K562 (cell line): ENCODE measurements around the gene FUCA1. TPM values are rescaled to one million over a fixed set of nuclear protein-coding genes. Genes with fewer than 3 reads are reported as not detected.
A peak's percentile ranks its signal among the peaks of the same experiment; 100 is the strongest.

Source experiments
- CBX5 ChIP-seq: IDR thresholded peaks from 2 replicates; pipeline ENCODE4 v1.6.1; 2014; ENCODE audit warnings: low read depth, borderline replicate concordance
- CHAMP1 ChIP-seq: fragments of 450-650 bp; IDR thresholded peaks from 2 replicates; pipeline ENCODE4 v1.6.1; 2016; ENCODE audit warnings: mild to moderate bottlenecking
- ELF1 ChIP-seq: fragments of 200-800 bp; sonication (Bioruptor generic); IDR thresholded peaks from 2 replicates; pipeline ENCODE4 v1.6.1; 2016; ENCODE audit warnings: missing genetic modification characterization, missing compliant biosample characterization
- EP300 ChIP-seq: IDR thresholded peaks from 2 replicates; pipeline ENCODE4 v1.6.1; 2012; ENCODE audit warnings: low read length, improper control_type of control experiment
- GABPA ChIP-seq: fragments of 200-800 bp; sonication (Bioruptor generic); conservative IDR thresholded peaks from 2 replicates; pipeline ENCODE4 v1.6.1; 2016; ENCODE audit warnings: low read depth, missing genetic modification characterization, missing compliant biosample characterization
- GTF2E2 ChIP-seq: fragments of 200-800 bp; sonication (Bioruptor generic); IDR thresholded peaks from 2 replicates; pipeline ENCODE4 v1.6.1; 2016; ENCODE audit warnings: missing genetic modification characterization, missing compliant biosample characterization
- HDAC1 ChIP-seq, 2 experiments: fragments of 450-650 bp; IDR thresholded peaks; 2 replicates each; pipeline ENCODE4 v1.6.1; 2016 to 2017; ENCODE audit warnings: inconsistent platforms in 1 of 2, mild to moderate bottlenecking in 1 of 2, moderate library complexity in 1 of 2
- HSF4 ChIP-seq: fragments of 250-450 bp; sonication (Bioruptor Pico); IDR thresholded peaks from 2 replicates; pipeline ENCODE4 v2.1.2; 2022; ENCODE audit warnings: mild to moderate bottlenecking, moderate library complexity, borderline replicate concordance
- MEIS2 ChIP-seq: fragments of 450-650 bp; IDR thresholded peaks from 2 replicates; pipeline ENCODE4 v1.6.1; 2014; ENCODE audit warnings: mild to moderate bottlenecking; ENCODE audit not compliant: partially characterized antibody
- NFE2L1 ChIP-seq: fragments of 450-650 bp; IDR thresholded peaks from 2 replicates; pipeline ENCODE4 v1.6.1; 2016; ENCODE audit warnings: missing genetic modification characterization, low read depth, mild to moderate bottlenecking, missing compliant biosample characterization, moderate library complexity, borderline replicate concordance
- NR3C1 ChIP-seq: sonication (generic); formaldehyde crosslinking; IDR thresholded peaks from 2 replicates; pipeline ENCODE4 v1.8.1; 2022; ENCODE audit warnings: missing genetic modification reagents
- POLR2AphosphoS5 ChIP-seq: IDR thresholded peaks from 2 replicates; pipeline ENCODE4 v1.6.1; 2011; ENCODE audit warnings: mild to moderate bottlenecking, low read depth, low read length, moderate library complexity; ENCODE audit not compliant: control insufficient read depth, insufficient read depth
- PURB ChIP-seq: sonication (generic); formaldehyde crosslinking; IDR thresholded peaks from 2 replicates; pipeline ENCODE4 v1.9.0; 2021; ENCODE audit warnings: low read depth, mild to moderate bottlenecking, missing genetic modification reagents
- SLC30A9 ChIP-seq: fragments of 250-450 bp; sonication (Bioruptor Pico); IDR thresholded peaks from 2 replicates; pipeline ENCODE4 v1.8.0; 2022; ENCODE audit warnings: mild to moderate bottlenecking, moderate library complexity
- ZFP30 ChIP-seq: fragments of 250-450 bp; sonication (Bioruptor Pico); IDR thresholded peaks from 2 replicates; pipeline ENCODE4 v1.8.0; 2022; ENCODE audit warnings: moderate library complexity, mild to moderate bottlenecking, inconsistent platforms, borderline replicate concordance
- ZNF561 ChIP-seq: fragments of 450-650 bp; formaldehyde crosslinking; conservative IDR thresholded peaks from 2 replicates; pipeline ENCODE4 v1.4.0; 2020; ENCODE audit warnings: mild to moderate bottlenecking, moderate library complexity
- ZNF778 ChIP-seq: fragments of 450-650 bp; formaldehyde crosslinking; IDR thresholded peaks from 2 replicates; pipeline ENCODE4 v1.4.0; 2020; ENCODE audit warnings: mild to moderate bottlenecking, moderate library complexity
- ZNF785 ChIP-seq: fragments of 250-450 bp; sonication (Bioruptor Pico); IDR thresholded peaks from 2 replicates; pipeline ENCODE4 v1.4.0; 2020; ENCODE audit warnings: mild to moderate bottlenecking
- polyA plus RNA-seq, 8 experiments: library from polyadenylated mRNA; depleted of rRNA in 4 of 8; stranded (reverse) in 5 of 8; unstranded in 3 of 8; fragments of >200 nt; fragmentation: Nextera tagmentation in 2 of 8; fragmentation: Illumina TruSeq in 1 of 8; extraction: Ambion mirVana in 2 of 8; extraction: Trizol in 1 of 8; gene quantifications; 2 replicates each; pipeline versions ENCODE4 v1.2.1 to v1.2.3, GENCODE V29; 2011 to 2014; ENCODE audit warnings: inconsistent platforms in 1 of 8, missing spikeins in 1 of 8
- total RNA-seq, 7 experiments: library from RNA; depleted of rRNA in 6 of 7; stranded (reverse); fragments of >200 nt in 6 of 7; fragmentation: Illumina TruSeq in 2 of 7; extraction: Trizol in 2 of 7; gene quantifications; 2 replicates each; pipeline versions ENCODE4 v1.2.1 to v1.2.3, GENCODE V29; 2011 to 2021; ENCODE audit warnings: low replicate concordance in 1 of 7
- TF ChIP-seq, protein P1 (sequence below): fragments of 450-650 bp; IDR thresholded peaks from 2 replicates; pipeline ENCODE4 v1.6.1; 2017; ENCODE audit warnings: antibody characterized with exemption
- TF ChIP-seq, protein P2 (sequence below): sonication (generic); formaldehyde crosslinking; IDR thresholded peaks from 2 replicates; pipeline ENCODE4 v1.8.1; 2023; ENCODE audit warnings: missing genetic modification reagents, mild to moderate bottlenecking, borderline replicate concordance

FUCA1 gene
- total and polyA plus RNA-seq, 9 of the 15 experiments (the other 6 are each of a cell fraction or from before 2014, with no cell fraction given), result 7.0 to 20.5 (median 13.5) TPM

DNA sequence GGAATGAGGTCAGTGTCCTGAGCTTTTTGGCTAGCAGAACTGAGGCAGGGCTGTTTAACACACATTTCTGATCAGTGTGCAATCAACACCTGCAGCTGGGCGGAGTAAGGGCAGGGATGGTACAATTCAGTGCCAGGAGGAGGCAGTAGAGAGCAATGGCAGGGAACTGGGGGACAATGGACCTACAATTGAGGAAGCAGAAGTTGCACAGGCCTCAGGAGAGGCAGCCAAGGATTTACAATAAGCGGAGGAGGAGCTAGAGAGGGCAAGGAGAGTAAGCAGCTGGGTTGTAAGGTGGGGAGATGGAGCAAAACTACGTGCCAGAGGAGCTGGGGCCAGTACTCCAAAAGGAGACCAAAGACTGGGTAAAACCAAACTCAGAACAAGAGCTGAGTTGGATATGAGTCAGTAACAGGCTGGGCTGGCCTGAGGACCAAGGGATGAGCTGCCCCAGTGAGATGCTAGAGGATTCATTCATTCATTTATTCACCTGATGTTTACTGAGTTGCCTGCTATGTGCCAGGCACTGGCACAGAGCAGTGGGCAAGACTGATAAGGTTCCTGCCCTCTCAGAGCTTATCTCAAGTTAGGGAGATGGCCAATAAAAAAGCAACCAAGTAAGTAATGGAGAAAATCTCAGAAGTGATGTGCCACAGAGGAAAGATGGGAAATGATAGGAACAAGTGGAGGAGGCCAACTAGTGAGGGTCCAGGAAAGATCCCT, 57.1 kb downstream of the FUCA1 start (continued):
- TF ChIP-seq HDAC1 (IDR thresholded peaks at IDR 0.05) (peak in 1 of 2 experiments; percentile 59; a peak in 1 of 4 replicates), GTF2E2 (tag) (no peak), HSF4 (CRISPR knock-in tag) (no peak), POLR2AphosphoS5 (no peak), EP300 (no peak), PURB (no peak), ZNF778 (CRISPR knock-in tag) (no peak), ZNF785 (no peak), SLC30A9 (CRISPR knock-in tag) (no peak), ZFP30 (CRISPR knock-in tag) (no peak), ZNF561 (CRISPR knock-in tag) (no peak), NFE2L1 (tag) (no peak), GABPA (tag) (no peak), MEIS2 (peak; percentile 13), CHAMP1 (no peak), ELF1 (tag) (peak; percentile 65; the same call in 1 of the 2 replicates), NR3C1 (CRISPR knock-in tag) (no peak), CBX5 (no peak)
- TF ChIP-seq, protein P1, sequence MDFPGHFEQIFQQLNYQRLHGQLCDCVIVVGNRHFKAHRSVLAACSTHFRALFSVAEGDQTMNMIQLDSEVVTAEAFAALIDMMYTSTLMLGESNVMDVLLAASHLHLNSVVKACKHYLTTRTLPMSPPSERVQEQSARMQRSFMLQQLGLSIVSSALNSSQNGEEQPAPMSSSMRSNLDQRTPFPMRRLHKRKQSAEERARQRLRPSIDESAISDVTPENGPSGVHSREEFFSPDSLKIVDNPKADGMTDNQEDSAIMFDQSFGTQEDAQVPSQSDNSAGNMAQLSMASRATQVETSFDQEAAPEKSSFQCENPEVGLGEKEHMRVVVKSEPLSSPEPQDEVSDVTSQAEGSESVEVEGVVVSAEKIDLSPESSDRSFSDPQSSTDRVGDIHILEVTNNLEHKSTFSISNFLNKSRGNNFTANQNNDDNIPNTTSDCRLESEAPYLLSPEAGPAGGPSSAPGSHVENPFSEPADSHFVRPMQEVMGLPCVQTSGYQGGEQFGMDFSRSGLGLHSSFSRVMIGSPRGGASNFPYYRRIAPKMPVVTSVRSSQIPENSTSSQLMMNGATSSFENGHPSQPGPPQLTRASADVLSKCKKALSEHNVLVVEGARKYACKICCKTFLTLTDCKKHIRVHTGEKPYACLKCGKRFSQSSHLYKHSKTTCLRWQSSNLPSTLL, result no peak
- TF ChIP-seq, protein P2, sequence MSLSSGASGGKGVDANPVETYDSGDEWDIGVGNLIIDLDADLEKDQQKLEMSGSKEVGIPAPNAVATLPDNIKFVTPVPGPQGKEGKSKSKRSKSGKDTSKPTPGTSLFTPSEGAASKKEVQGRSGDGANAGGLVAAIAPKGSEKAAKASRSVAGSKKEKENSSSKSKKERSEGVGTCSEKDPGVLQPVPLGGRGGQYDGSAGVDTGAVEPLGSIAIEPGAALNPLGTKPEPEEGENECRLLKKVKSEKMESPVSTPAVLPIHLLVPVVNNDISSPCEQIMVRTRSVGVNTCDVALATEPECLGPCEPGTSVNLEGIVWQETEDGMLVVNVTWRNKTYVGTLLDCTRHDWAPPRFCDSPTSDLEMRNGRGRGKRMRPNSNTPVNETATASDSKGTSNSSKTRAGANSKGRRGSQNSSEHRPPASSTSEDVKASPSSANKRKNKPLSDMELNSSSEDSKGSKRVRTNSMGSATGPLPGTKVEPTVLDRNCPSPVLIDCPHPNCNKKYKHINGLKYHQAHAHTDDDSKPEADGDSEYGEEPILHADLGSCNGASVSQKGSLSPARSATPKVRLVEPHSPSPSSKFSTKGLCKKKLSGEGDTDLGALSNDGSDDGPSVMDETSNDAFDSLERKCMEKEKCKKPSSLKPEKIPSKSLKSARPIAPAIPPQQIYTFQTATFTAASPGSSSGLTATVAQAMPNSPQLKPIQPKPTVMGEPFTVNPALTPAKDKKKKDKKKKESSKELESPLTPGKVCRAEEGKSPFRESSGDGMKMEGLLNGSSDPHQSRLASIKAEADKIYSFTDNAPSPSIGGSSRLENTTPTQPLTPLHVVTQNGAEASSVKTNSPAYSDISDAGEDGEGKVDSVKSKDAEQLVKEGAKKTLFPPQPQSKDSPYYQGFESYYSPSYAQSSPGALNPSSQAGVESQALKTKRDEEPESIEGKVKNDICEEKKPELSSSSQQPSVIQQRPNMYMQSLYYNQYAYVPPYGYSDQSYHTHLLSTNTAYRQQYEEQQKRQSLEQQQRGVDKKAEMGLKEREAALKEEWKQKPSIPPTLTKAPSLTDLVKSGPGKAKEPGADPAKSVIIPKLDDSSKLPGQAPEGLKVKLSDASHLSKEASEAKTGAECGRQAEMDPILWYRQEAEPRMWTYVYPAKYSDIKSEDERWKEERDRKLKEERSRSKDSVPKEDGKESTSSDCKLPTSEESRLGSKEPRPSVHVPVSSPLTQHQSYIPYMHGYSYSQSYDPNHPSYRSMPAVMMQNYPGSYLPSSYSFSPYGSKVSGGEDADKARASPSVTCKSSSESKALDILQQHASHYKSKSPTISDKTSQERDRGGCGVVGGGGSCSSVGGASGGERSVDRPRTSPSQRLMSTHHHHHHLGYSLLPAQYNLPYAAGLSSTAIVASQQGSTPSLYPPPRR (CRISPR knock-in tag), result no peak
